GM19238 (cell line): Measurements from ENCODE around the gene ZNF552.

Experiments
- DNase-seq: peaks from one replicate; pipeline ENCODE4 v3.0.0; 2011; ENCODE audit warnings: low spot score; ENCODE audit not compliant: insufficient read length

Gene ZNF552

GRCh38 chr19:57779220-57779845, 35.4 kb downstream of the ZNF552 start:
- DNase-seq = no peak

DNA sequence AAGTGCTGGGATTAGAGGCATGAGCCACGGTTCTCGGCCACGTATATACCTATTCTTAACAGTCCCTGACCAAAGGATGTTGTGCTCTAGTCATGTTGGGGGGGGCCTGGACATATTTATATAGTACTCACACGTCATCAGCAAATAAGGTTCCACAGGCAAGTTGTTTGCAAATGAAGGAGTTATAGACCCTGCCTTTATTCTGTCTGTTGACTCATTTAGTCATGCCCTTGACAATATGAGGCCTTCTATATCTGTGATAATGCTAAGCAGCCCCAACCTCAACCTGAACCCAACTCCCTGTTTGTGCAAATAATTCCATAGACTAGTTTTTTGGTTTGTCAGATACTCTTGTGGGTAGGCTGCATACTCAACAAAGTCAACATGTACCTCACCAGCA, 36.4 kb downstream of the ZNF552 start:
- DNase-seq = no peak

DNA sequence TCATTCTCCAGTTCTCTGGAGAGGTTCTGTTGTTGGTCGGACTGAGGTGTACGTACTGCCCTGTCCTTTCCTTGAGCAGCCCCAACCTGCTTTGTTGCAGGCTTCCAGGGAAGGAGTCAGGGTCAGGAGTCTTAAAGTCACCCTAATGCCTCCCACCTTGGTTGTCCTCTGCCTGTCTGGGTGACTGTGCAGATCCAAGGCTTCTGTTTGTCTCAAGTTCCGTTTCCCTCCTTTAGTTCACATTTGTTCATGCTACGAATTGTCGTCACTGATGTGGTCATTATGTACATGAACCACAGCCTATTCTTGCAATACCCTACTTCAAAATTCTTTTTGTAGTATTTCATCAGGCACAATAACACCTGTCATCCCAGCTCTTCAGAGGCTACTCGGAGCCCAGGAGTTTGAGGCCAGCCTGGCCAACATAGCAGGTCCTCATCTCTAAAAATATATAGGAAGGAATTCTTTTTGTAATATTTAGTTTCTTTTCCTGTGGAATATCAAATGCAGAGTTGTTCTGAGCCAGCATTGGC, 37.9 kb downstream of the ZNF552 start:
- no peak for DNase-seq

GRCh38 chr19:57773488-57773887, 41.2 kb downstream of the ZNF552 start:
- DNase-seq = no peak

GRCh38 chr19:57771417-57771816, 43.3 kb downstream of the ZNF552 start:
- no peak for DNase-seq

- DNase-seq = peak; percentile 94
Observed at GRCh38 chr19:57769345-57770131, 45.2 kb downstream of the ZNF552 start, which contains the start of gene ZNF586. ZNF586 (plus strand) TSS chr19:57769676; CDS start chr19:57769843, 167 bp downstream.

- no peak for DNase-seq
Observed at GRCh38 chr19:57759096-57759495, 55.6 kb downstream of the ZNF552 start.

GRCh38 chr19:57757941-57758340, 56.8 kb downstream of the ZNF552 start:
- no peak for DNase-seq
